T-helper 1 cell treated with Interleukin-12 subunit alpha and Interleukin-12 subunit beta and Interleukin-4 antibody, amounts not matched to agents 30 μg/mL and 1 μg/mL, for 36 hours (primary cell): ENCODE measurements around the gene CCL13.
A peak's percentile ranks its signal among the peaks of the same experiment; 100 is the strongest.

Experiments used
- H3K27ac Mint-ChIP-seq: one replicate; pipeline ENCODE4 v1.8.0; 2021; ENCODE audit warnings: mild to moderate bottlenecking, mixed read lengths
- H3K27me3 Mint-ChIP-seq: one replicate; pipeline ENCODE4 v1.8.0; 2021; ENCODE audit warnings: low read depth, mixed read lengths
- H3K36me3 Mint-ChIP-seq: one replicate; pipeline ENCODE4 v1.8.0; 2021; ENCODE audit warnings: low read depth, mixed read lengths
- H3K4me1 Mint-ChIP-seq: one replicate; pipeline ENCODE4 v1.8.0; 2021; ENCODE audit warnings: low read depth, mixed read lengths
- H3K4me3 Mint-ChIP-seq: one replicate; pipeline ENCODE4 v1.8.0; 2021; ENCODE audit warnings: mild to moderate bottlenecking, moderate library complexity, mixed read lengths
- H3K9me3 Mint-ChIP-seq: one replicate; pipeline ENCODE4 v1.8.0; 2021; ENCODE audit warnings: mixed read lengths

The CCL13 gene

DNA sequence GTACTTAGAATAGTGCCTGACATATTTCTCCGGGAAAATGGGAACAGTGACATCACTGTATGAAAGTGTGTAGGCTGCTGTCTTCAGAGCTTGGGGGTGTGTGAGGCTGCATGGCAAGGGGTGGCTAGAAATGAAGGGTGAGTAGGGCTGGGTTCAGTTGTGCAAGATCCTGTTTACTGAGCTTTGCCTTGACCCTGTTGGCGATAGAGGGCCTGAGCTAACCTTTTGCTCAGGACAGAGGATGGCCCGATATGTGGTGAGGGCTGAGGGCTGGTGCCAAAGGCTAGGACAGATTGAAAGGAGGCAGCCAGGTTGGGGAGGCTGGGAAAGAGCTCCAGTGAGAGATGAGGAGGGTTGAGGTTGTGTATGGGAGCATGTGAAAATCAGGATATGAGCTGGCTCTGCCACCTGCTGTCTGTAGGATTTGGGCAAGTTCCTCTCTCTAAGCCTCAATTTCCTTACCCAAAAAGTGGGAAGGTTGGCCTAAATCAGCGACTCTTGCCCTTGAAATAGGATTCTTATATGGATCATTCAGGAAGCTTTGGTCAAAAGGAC is 12.7 kb downstream of the CCL13 start:
- Mint-ChIP-seq H3K4me3 (no peak overlapping the region), H3K4me1 (peaks cover 46% of the 10 kb centered on the region), H3K36me3 (no peaks in the 10 kb centered on the region)

DNA sequence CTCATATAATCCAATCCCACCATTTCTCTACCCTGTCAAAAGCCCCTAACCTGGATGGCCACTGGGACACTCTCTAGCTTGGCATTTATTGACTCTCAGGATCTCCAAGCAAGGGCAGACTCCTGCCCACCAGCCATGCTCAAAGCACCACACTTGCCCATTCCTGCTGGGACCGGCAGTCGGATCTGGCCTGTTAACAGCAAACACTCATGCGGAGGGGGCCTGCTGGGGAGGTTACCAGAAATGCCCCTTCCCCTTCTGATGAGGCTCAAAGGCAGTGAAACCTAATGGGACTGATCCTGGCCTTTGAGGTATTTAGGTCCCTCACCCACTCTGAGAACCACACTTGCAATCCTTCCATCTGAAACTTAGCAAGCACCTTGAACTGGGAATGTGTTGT is 13.3 kb downstream of the CCL13 start:
- Mint-ChIP-seq H3K27ac (no peak overlapping the region), H3K27me3 (peaks cover 16% of the 10 kb centered on the region), H3K36me3 (no peaks in the 10 kb centered on the region), H3K4me3 (no peak overlapping the region), H3K9me3 (no peaks in the 10 kb centered on the region), H3K4me1 (peaks cover 41% of the 10 kb centered on the region)

More for the DNA sequence above, 12.7 kb downstream of the CCL13 start:
- Mint-ChIP-seq H3K27me3 (peaks cover 18% of the 10 kb centered on the region), H3K27ac (no peak overlapping the region), H3K9me3 (no peaks in the 10 kb centered on the region)

DNA sequence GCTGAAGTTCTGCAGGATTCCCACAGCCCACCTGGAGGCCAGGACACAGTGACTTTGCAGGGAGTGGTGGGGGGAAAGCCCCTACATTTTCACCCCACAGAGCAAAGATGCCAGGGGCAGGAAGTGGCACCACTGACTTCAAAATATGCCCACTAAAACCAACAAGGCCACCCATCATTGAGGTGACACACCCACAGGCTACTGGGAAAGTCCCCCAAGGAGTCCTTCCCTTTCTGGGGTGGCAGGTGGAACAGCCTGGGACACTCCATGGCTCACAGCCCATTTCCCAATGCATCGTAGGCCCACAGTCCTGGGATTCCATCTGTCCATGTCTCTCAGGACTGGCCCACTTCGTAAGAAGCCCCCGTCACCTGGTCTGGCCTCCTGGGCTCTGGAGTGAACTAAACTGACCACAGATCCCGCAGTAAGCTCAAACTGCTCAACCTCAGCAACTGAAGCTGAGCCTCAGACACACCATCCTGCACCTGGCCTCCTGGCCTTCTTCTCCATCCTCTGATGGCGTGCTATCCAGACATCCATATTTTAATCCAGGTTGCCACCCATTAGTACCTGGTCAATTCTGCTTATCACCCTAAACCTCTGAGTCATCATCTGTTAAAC is 14.2 kb downstream of the CCL13 start:
- Mint-ChIP-seq H3K27me3 (peaks cover 21% of the 10 kb centered on the region), H3K4me1 (peaks cover 33% of the 10 kb centered on the region), H3K4me3 (peak overlapping the region; percentile 37), H3K9me3 (no peaks in the 10 kb centered on the region), H3K36me3 (no peaks in the 10 kb centered on the region), H3K27ac (peak overlapping the region; percentile 18)

DNA sequence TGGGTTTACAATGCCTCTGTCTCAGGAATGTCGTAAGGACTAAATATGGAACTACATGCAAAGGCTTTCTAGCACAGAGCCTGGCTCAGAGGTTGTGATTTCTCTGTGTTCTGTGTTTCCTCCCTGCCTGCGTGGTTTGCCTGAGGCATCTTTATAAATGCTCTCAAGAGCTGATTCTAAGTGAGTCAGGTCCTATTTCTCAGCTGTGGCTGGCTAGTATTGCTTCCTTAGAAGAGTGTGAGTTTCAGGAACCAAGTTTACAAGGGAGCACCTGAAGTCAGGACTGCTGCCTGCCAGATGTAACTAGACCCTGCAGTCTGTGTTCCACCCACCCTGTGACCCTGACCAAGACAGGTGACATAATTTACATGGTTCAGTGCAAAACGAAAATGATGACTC is 14.7 kb downstream of the CCL13 start:
- Mint-ChIP-seq H3K27me3 (peaks cover 24% of the 10 kb centered on the region), H3K4me3 (peak overlapping the region; percentile 37), H3K9me3 (no peaks in the 10 kb centered on the region), H3K36me3 (no peaks in the 10 kb centered on the region), H3K4me1 (peaks cover 33% of the 10 kb centered on the region), H3K27ac (peak overlapping the region; percentile 18)

DNA sequence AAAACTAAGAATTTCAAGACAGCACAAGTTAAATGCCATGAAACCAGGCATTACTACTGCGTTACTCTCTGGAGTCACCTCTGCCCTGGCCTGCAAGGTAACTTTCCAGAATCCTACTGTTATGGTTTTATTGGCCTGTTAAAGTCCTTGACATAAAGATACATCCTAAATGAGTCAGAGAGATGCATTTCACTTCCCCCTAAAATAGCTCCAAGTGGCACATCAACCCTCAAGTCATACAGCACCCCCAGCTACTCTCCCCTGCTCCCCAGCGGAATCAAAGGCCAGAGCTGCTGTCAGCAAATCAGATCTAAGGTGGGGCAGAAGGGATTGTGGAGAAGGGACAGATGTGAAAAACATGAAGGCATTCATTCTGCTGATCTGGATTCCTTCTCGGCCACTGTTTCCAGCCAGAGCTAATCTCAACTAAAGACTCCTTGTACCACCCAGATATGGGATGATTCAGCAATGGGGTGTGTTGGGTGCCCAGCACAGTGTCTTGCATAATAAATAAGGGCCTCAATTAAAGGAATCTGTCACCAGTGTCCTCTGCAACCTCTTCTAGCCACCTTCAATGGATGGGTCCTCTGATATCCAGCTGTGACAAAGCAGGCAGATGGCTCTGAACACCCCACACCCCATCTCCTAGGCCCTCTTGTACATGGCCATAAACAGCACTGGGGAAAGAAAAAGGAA is 15.3 kb downstream of the CCL13 start:
- Mint-ChIP-seq H3K36me3 (no peaks in the 10 kb centered on the region), H3K27me3 (peaks cover 24% of the 10 kb centered on the region), H3K4me1 (peaks cover 28% of the 10 kb centered on the region), H3K27ac (peak overlapping the region; percentile 18), H3K9me3 (no peaks in the 10 kb centered on the region), H3K4me3 (no peak overlapping the region)

DNA sequence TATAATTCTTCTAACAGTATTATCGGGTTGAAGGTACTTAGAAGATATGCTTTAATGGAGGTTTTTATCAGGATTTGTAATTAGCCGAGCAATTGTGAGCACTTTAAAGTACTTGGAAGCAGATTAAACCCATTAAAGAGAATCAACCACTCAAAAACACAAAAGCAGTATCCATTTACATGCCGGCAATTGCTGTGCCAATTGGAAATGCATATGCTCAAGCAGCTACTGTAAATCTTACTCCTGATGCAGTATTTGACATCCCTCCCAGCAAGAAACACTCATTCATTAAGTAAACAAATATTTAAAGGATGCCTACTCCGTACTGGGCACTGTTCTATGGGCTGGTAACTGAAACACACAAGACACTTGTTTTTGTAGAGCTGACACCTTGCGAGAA is 18.2 kb downstream of the CCL13 start:
- no peak overlapping the region for H3K27ac Mint-ChIP-seq
- H3K4me1 Mint-ChIP-seq: peaks cover 52% of the 10 kb centered on the region
- no peaks in the 10 kb centered on the region for H3K9me3 Mint-ChIP-seq
- H3K36me3 Mint-ChIP-seq: no peaks in the 10 kb centered on the region
- peaks cover 24% of the 10 kb centered on the region for H3K27me3 Mint-ChIP-seq
- no peak overlapping the region for H3K4me3 Mint-ChIP-seq

DNA sequence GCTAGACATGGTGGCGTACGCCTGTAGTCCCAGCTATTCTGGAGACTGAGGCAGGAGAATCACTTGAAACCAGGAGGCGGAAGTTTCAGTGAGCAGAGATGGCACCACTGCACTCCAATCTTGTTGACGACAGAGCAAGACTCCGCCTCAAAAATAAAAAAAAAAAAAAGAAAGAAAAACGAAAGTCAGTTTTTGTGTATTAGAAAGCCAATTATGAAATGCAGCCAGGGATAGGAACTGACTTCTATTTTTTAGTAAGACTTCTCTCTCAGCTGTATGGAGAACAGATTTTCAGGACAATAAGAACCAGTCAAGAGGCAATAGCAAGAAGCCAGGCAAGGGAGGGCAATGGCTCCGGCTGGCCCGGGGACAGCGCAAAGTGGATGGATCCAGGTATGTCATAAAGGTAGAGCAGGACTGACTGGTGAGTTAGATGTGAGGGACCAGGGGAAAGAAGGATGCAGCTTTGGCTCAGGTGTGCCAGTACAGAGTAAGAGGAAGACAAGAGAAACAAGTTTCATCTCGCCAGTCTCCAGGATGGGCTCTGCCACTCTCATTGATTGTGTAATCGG is 19.2 kb downstream of the CCL13 start:
- Mint-ChIP-seq H3K27me3 (peaks cover 24% of the 10 kb centered on the region), H3K36me3 (no peaks in the 10 kb centered on the region), H3K4me3 (no peak overlapping the region), H3K4me1 (peaks cover 53% of the 10 kb centered on the region), H3K9me3 (no peaks in the 10 kb centered on the region), H3K27ac (no peak overlapping the region)

DNA sequence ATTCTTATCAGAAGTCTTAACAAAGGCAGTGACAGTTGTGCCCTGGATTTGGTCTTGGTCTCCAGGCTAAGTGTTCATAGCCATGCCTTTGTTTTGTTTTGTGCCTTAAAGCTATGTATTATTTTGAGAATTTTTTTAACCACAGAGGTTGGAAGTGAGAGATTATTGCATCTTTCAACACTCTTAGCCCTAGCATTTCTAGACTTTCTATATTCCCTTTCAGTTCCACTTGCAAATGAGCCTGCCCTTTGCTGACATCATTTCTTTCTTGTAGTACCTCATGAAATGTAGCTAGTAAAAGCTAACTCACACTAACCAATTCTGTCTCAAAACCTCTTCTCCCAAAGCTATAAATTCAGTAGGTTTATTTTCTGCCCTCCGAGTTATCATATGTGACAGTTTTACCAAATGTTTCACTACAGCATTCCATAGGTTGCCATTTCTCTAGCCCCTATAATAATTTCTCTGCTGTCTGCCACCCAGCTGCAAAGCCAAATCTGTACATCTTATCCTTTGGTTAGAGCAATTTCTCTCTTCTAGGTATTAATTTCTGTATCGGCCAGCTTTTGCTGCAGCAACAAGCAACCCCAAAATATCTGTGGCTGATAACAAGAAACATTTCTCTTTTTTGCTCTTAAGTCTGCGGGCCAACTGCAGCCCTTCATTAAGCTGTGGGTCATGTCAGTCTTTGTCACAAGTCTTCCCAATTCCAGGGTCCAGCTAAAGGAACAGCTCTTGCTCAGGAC is 21.0 kb downstream of the CCL13 start:
- H3K4me1 Mint-ChIP-seq: peaks cover 49% of the 10 kb centered on the region

DNA sequence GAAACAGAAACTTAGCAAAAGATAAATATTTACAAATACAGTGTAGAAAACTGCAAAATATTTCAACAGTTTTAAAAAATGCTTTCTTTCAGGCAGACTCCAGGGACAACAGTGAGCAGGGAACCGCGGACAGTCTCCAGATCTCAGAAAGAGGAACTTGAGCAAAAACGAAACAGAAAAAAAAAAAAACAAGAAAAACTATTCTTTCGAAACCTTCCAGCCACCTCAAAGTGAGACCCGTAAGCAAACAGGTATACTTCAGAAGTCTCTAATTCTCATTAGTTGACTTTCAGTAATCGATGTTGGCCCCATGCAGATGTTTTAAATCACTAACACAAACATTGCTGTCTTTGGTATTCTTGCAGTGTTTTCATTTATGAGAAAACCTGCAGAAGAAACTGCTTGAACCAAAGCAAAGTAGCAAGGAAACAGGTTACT is 22.4 kb downstream of the CCL13 start:
- Mint-ChIP-seq H3K36me3 (no peaks in the 10 kb centered on the region), H3K4me1 (peaks cover 58% of the 10 kb centered on the region), H3K27ac (peak overlapping the region; percentile 77)

More for the DNA sequence above, 21.0 kb downstream of the CCL13 start:
- H3K4me3 Mint-ChIP-seq: no peak overlapping the region
- peak overlapping the region; percentile 17 for H3K27ac Mint-ChIP-seq
- H3K27me3 Mint-ChIP-seq: peaks cover 24% of the 10 kb centered on the region
- no peaks in the 10 kb centered on the region for H3K36me3 Mint-ChIP-seq
- no peaks in the 10 kb centered on the region for H3K9me3 Mint-ChIP-seq

DNA sequence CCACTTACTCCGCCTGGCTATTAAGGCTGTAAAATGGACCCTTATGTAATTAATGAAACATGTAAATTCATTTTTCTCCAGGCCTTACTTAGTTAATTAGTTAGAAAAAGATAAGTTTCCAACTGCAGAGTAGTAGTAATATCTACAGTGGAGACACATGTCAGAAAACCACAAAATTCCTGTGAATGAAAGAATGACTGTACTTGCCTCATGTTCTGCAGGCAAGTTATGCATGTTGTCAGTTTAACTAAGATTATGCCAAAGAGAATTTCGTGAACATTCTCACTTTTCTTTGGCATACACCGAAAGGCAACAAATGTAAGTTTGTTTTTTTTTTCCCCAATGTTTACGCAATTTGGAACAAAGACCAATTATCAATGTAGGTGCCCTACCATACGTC is 23.6 kb downstream of the CCL13 start:
- no peaks in the 10 kb centered on the region for H3K36me3 Mint-ChIP-seq
- peak overlapping the region; percentile 31 for H3K27ac Mint-ChIP-seq
- H3K4me1 Mint-ChIP-seq: peaks cover 66% of the 10 kb centered on the region
- H3K27me3 Mint-ChIP-seq: peaks cover 8% of the 10 kb centered on the region
- H3K4me3 Mint-ChIP-seq: peak overlapping the region; percentile 47
- no peaks in the 10 kb centered on the region for H3K9me3 Mint-ChIP-seq

More for the DNA sequence above, 22.4 kb downstream of the CCL13 start:
- peak overlapping the region; percentile 70 for H3K4me3 Mint-ChIP-seq
- no peaks in the 10 kb centered on the region for H3K9me3 Mint-ChIP-seq
- peaks cover 11% of the 10 kb centered on the region for H3K27me3 Mint-ChIP-seq

DNA sequence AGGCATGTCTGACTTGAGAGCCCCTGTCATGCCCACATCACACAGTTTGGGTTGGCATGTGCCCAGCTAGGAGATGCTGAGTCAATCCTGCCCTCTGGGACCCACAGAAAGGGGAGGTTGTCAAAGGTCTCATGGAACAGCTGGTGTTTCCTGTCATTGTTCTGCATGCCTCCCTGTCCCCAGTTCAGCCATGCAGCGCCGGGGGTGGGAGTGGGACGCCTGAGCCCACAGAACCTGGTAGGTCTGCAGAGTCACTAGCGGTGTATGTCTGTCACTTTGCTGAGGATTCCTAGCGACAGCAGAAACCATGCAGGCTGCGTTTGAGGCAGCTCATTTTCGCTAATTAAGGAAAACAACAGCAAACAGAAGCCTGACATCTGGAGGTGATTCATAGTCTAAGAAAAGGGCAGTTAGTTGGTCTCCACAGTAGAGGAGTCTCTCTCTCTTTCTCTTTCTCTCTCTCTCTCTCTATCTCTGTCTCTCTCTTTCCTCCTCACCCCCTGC is 26.4 kb downstream of the CCL13 start:
- H3K4me1 Mint-ChIP-seq: peaks cover 70% of the 10 kb centered on the region
- no peaks in the 10 kb centered on the region for H3K9me3 Mint-ChIP-seq
- peak overlapping the region; percentile 72 for H3K27ac Mint-ChIP-seq
- no peak overlapping the region for H3K4me3 Mint-ChIP-seq
- peaks cover 24% of the 10 kb centered on the region for H3K27me3 Mint-ChIP-seq
- H3K36me3 Mint-ChIP-seq: peaks cover 3% of the 10 kb centered on the region

DNA sequence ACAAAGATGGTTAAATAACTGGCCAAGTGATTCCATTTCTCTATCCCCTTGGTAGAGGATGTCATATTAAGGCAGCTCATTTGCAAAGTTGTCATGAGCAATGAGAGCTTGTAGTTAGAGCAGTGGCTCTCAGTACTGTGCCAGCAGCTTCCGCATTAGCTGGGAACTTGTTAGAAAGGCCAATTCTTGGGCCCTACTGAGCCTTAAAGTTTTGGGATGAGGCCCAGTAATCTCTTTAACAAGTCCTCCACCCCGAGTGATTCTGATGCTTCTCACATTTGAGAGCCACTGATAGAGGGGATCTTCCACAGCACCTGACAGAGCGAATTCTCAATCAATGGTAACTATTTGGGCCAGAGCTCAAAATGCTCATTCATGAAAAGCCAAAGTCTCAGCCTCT is 26.9 kb downstream of the CCL13 start:
- H3K27me3 Mint-ChIP-seq: peaks cover 24% of the 10 kb centered on the region
- peak overlapping the region; percentile 72 for H3K27ac Mint-ChIP-seq
- H3K4me1 Mint-ChIP-seq: peaks cover 71% of the 10 kb centered on the region
- H3K36me3 Mint-ChIP-seq: peaks cover 3% of the 10 kb centered on the region
- no peaks in the 10 kb centered on the region for H3K9me3 Mint-ChIP-seq
- no peak overlapping the region for H3K4me3 Mint-ChIP-seq

DNA sequence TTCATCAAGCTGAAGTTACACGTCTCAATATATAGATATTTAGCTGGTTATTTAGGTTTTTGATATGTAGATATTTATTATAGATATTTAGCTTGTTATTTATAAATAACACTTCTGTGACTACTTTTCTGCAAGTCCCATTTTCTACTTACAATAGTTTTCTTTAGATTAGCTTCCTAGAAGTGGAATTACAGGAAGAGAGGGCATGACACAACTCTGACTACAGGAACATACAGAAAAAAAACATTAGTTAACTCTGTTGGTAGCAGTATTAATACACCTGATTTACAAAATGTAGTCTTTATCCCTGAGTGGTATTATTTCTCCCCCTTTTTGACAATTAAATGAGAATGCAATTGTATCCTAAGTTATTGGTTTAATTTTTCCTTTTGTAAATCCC is 28.0 kb downstream of the CCL13 start:
- peaks cover 24% of the 10 kb centered on the region for H3K27me3 Mint-ChIP-seq
- no peak overlapping the region for H3K27ac Mint-ChIP-seq
- H3K36me3 Mint-ChIP-seq: peaks cover 3% of the 10 kb centered on the region
- peaks cover 66% of the 10 kb centered on the region for H3K4me1 Mint-ChIP-seq
- no peak overlapping the region for H3K4me3 Mint-ChIP-seq
- no peaks in the 10 kb centered on the region for H3K9me3 Mint-ChIP-seq
